H9 (cell line): ENCODE data around the gene FAM193B. TPM values are rescaled to one million over a fixed set of nuclear protein-coding genes. Genes with fewer than 3 reads are reported as not detected.

Experiments
- DNase-seq: peaks from one replicate; pipeline ENCODE4 v3.0.0-alpha.2; 2017
- H2AFZ ChIP-seq: one replicate; pipeline ENCODE4 v1.6.1; 2013; ENCODE audit warnings: mild to moderate bottlenecking, low read length, control low read depth, moderate library complexity
- H2AK5ac ChIP-seq: 2 replicates; pipeline ENCODE4 v1.6.1; 2013; ENCODE audit warnings: low read length, control low read depth, mixed read lengths; ENCODE audit not compliant: insufficient read length
- H2BK120ac ChIP-seq: one replicate; pipeline ENCODE4 v1.6.1; 2013; ENCODE audit warnings: low read depth, mild to moderate bottlenecking, low read length, control low read depth, inconsistent platforms; ENCODE audit not compliant: poor library complexity, severe bottlenecking
- H2BK12ac ChIP-seq: 2 replicates; pipeline ENCODE4 v1.6.1; 2013; ENCODE audit warnings: low read length, control low read depth, mixed read lengths, low read depth; ENCODE audit not compliant: insufficient read length
- H2BK15ac ChIP-seq: 2 replicates; pipeline ENCODE4 v1.6.1; 2013; ENCODE audit warnings: low read depth, low read length, control low read depth
- H2BK20ac ChIP-seq: one replicate; pipeline ENCODE4 v1.6.1; 2013; ENCODE audit warnings: low read depth, mild to moderate bottlenecking, low read length, control low read depth, inconsistent platforms; ENCODE audit not compliant: poor library complexity, severe bottlenecking
- H2BK5ac ChIP-seq: 2 replicates; pipeline ENCODE4 v1.6.1; 2013; ENCODE audit warnings: low read length, control low read depth, mixed read lengths; ENCODE audit not compliant: insufficient read length
- H3K14ac ChIP-seq: 2 replicates; pipeline ENCODE4 v1.6.1; 2013; ENCODE audit warnings: low read length, control low read depth; ENCODE audit not compliant: insufficient read depth
- H3K18ac ChIP-seq: 2 replicates; pipeline ENCODE4 v1.6.1; 2013; ENCODE audit warnings: low read depth, mild to moderate bottlenecking, mixed read lengths, low read length, control low read depth; ENCODE audit not compliant: insufficient read length
- H3K23ac ChIP-seq: 2 replicates; pipeline ENCODE4 v1.6.1; 2013; ENCODE audit warnings: low read length, control low read depth, mixed read lengths, low read depth; ENCODE audit not compliant: insufficient read length
- H3K23me2 ChIP-seq: 2 replicates; pipeline ENCODE4 v1.6.1; 2013; ENCODE audit warnings: low read depth, mild to moderate bottlenecking, mixed read lengths, low read length, control low read depth; ENCODE audit not compliant: insufficient read length, poor library complexity, severe bottlenecking
- H3K27ac ChIP-seq: 2 replicates; pipeline ENCODE4 v1.5.1; 2013; ENCODE audit warnings: low read length, control low read depth, mixed read lengths, low read depth; ENCODE audit not compliant: insufficient read length
- H3K27me3 ChIP-seq: 2 replicates; pipeline ENCODE4 v1.6.1; 2013; ENCODE audit warnings: low read length, control low read depth, inconsistent platforms; ENCODE audit not compliant: insufficient read depth
- H3K4ac ChIP-seq: 2 replicates; pipeline ENCODE4 v1.6.1; 2013; ENCODE audit warnings: low read depth, mild to moderate bottlenecking, control low read depth, inconsistent platforms, low read length, moderate library complexity
- H3K4me1 ChIP-seq: 2 replicates; pipeline ENCODE4 v1.6.1; 2013; ENCODE audit warnings: low read length, control low read depth, inconsistent platforms; ENCODE audit not compliant: insufficient read depth
- H3K4me2 ChIP-seq: 2 replicates; pipeline ENCODE4 v1.6.1; 2013; ENCODE audit warnings: low read length, control low read depth, mixed read lengths; ENCODE audit not compliant: insufficient read length, insufficient read depth
- H3K56ac ChIP-seq: 2 replicates; pipeline ENCODE4 v1.6.1; 2013; ENCODE audit warnings: low read depth, mild to moderate bottlenecking, mixed read lengths, low read length, control low read depth; ENCODE audit not compliant: insufficient read length
- H3K79me1 ChIP-seq: 2 replicates; pipeline ENCODE4 v1.6.1; 2013; ENCODE audit warnings: low read depth, mild to moderate bottlenecking, moderate library complexity, low read length, control low read depth, inconsistent platforms; ENCODE audit not compliant: insufficient read depth, poor library complexity, severe bottlenecking
- H3K79me2 ChIP-seq: 2 replicates; pipeline ENCODE4 v1.6.1; 2013; ENCODE audit warnings: low read length, control low read depth, inconsistent platforms; ENCODE audit not compliant: insufficient read depth
- H3K9ac ChIP-seq: 2 replicates; pipeline ENCODE4 v1.6.1; 2013; ENCODE audit warnings: low read length, control low read depth, mixed read lengths; ENCODE audit not compliant: insufficient read length; ENCODE audit errors: extremely low read depth
- H3K9me3 ChIP-seq: one replicate; pipeline ENCODE4 v1.6.1; 2013; ENCODE audit warnings: low read depth, low read length, inconsistent platforms; ENCODE audit not compliant: control insufficient read depth
- H3T11ph ChIP-seq: one replicate; pipeline ENCODE4 v1.6.1; 2013; ENCODE audit warnings: mild to moderate bottlenecking, low read length, control low read depth, inconsistent platforms
- H4K20me1 ChIP-seq: one replicate; pipeline ENCODE4 v1.6.1; 2013; ENCODE audit not compliant: control insufficient read depth, insufficient read length, insufficient read depth
- H4K5ac ChIP-seq: 2 replicates; pipeline ENCODE4 v1.6.1; 2013; ENCODE audit warnings: low read depth, mild to moderate bottlenecking, mixed read lengths, low read length, control low read depth; ENCODE audit not compliant: insufficient read length
- H4K8ac ChIP-seq: replicated peaks from 2 replicates; pipeline ENCODE4 v1.6.1; 2013; ENCODE audit warnings: low read length, control low read depth, mixed read lengths, low read depth; ENCODE audit not compliant: insufficient read length
- H4K91ac ChIP-seq: 2 replicates; pipeline ENCODE4 v1.6.1; 2013; ENCODE audit warnings: low read depth, mild to moderate bottlenecking, moderate library complexity, mixed read lengths, low read length, control low read depth; ENCODE audit not compliant: insufficient read length
- H3K27ac Mint-ChIP-seq, 3 experiments: 2 replicates in 2 of 3; 3 replicates in 1 of 3; pipeline ENCODE4 v1.8.0; 2020 to 2021; ENCODE audit warnings: mixed read lengths in 3 of 3, mild to moderate bottlenecking in 1 of 3, moderate library complexity in 1 of 3
- H3K27me3 Mint-ChIP-seq: 2 replicates; pipeline ENCODE4 v1.8.0; 2021; ENCODE audit warnings: low read depth, mild to moderate bottlenecking, moderate library complexity, mixed read lengths
- H3K36me3 Mint-ChIP-seq, 3 experiments: 2 replicates in 2 of 3; 3 replicates in 1 of 3; pipeline ENCODE4 v1.8.0; 2020 to 2021; ENCODE audit warnings: low read depth in 3 of 3, mixed read lengths in 3 of 3; ENCODE audit not compliant: insufficient read depth in 1 of 3
- H3K4me1 Mint-ChIP-seq, 2 experiments: 2 replicates each; pipeline ENCODE4 v1.8.0; 2020; ENCODE audit warnings: mixed read lengths in 2 of 2
- H3K4me3 Mint-ChIP-seq, 2 experiments: 2 replicates in 1 of 2; 3 replicates in 1 of 2; pipeline ENCODE4 v1.8.0; 2020 to 2021; ENCODE audit warnings: mild to moderate bottlenecking in 2 of 2, mixed read lengths in 2 of 2, moderate library complexity in 1 of 2
- H3K9me3 Mint-ChIP-seq, 2 experiments: 2 replicates in 1 of 2; 3 replicates in 1 of 2; pipeline ENCODE4 v1.8.0; 2020; ENCODE audit warnings: mild to moderate bottlenecking in 2 of 2, mixed read lengths in 2 of 2, moderate library complexity in 1 of 2
- CTCF ChIP-seq: fragments of 200-600 bp; sonication (generic); conservative IDR thresholded peaks from 3 replicates; pipeline ENCODE4 v1.8.0; 2021; ENCODE audit warnings: antibody characterized with exemption, mild to moderate bottlenecking
- WGBS: extraction: QIAGEN DNeasy Blood & Tissue Kit; methylation state at CpG from one replicate; pipeline ENCODE4 v1.1.7; 2013; ENCODE audit warnings: missing lambda C conversion rate, low lambda C conversion rate, mixed read lengths; ENCODE audit not compliant: insufficient read length; ENCODE audit errors: extremely low coverage; 5-methylcytosine and 5-hydroxymethylcytosine counted together
- total RNA-seq: library from RNA; stranded (reverse); gene quantifications from 2 replicates; pipeline ENCODE4 v1.2.1, GENCODE V29; 2021

FAM193B gene
- total RNA-seq, 1 experiment from 2014 or later = 71.5 TPM

- H3K9me3 Mint-ChIP-seq = 0 out of 5 replicates have a peak, but pooled peaks cover 0 to 3% of the 10 kb centered on the region in 2 experiments
- peaks cover 6% of the 10 kb centered on the region for H3K79me1 ChIP-seq
- H2BK5ac ChIP-seq = no peak within 1 kb of the TSS
- no peak within 1 kb of the TSS for H2AFZ ChIP-seq
- no peaks in the 10 kb centered on the region for H3K9me3 ChIP-seq
- no peak within 1 kb of the TSS for H4K8ac ChIP-seq
- 0 out of 3 replicates have a peak, but pooled peaks have one; percentile 10 for TF ChIP-seq CTCF
- no peak within 1 kb of the TSS for H2BK120ac ChIP-seq
- H3K36me3 Mint-ChIP-seq = peaks cover 47 to 77% (median 74%) of the 10 kb centered on the region in 3 experiments
- no CpG with 5 or more reads among the region's 96 CpGs for WGBS
- peak; percentile 97 for DNase-seq
- H3K27me3 ChIP-seq = no peaks in the 10 kb centered on the region
- no peak within 1 kb of the TSS for H2BK15ac ChIP-seq
- no peak within 1 kb of the TSS for H2BK12ac ChIP-seq
- H3K18ac ChIP-seq = no peak within 1 kb of the TSS
- no peaks in the 10 kb centered on the region for H4K20me1 ChIP-seq
- H3K79me2 ChIP-seq = peaks cover 5% of the 10 kb centered on the region; the same call in 1 of the 2 replicates
- H2BK20ac ChIP-seq = no peak within 1 kb of the TSS
- H3K4me1 ChIP-seq = no peaks in the 10 kb centered on the region
- H3T11ph ChIP-seq = no peak within 1 kb of the TSS
- H3K27ac Mint-ChIP-seq = peak within 1 kb of the TSS; percentile 69 to 99 (median 96)
- peaks cover 4% of the 10 kb centered on the region for H3K23me2 ChIP-seq
- H3K27me3 Mint-ChIP-seq = peaks cover 3% of the 10 kb centered on the region; the same call in 1 of the 2 replicates
- no peak within 1 kb of the TSS for H3K4ac ChIP-seq
- H2AK5ac ChIP-seq = no peak within 1 kb of the TSS
- peak within 1 kb of the TSS; percentile 90 for H3K9ac ChIP-seq
- H3K14ac ChIP-seq = peak within 1 kb of the TSS; percentile 70
- no peak within 1 kb of the TSS for H4K5ac ChIP-seq
- no peak within 1 kb of the TSS for H4K91ac ChIP-seq
- no peak within 1 kb of the TSS for H3K56ac ChIP-seq
- peak within 1 kb of the TSS; percentile 84 for H3K4me2 ChIP-seq
- peaks cover 11 to 18% of the 10 kb centered on the region in 2 experiments for H3K4me1 Mint-ChIP-seq
- H3K4me3 Mint-ChIP-seq = peak within 1 kb of the TSS; percentile 93 to 96
- H3K27ac ChIP-seq = no peak within 1 kb of the TSS
- no peak within 1 kb of the TSS for H3K23ac ChIP-seq
Measured at GRCh38 chr5:177516601-177517568, 37.5 kb downstream of the FAM193B start, which contains the start of gene DDX41. Gene DDX41, minus strand, starts transcription at chr5:177516961. Its CDS starts 16 bp downstream, at chr5:177516945.
